Panc1 (cell line): Measurements from ENCODE around the gene CTR9. TPM values are rescaled to one million over a fixed set of nuclear protein-coding genes. Genes with fewer than 3 reads are reported as not detected.

ENCODE experiments used
- ATAC-seq: fragments of 200-7000 bp; cut with Tn5 transposase; 2 replicates; pipeline ENCODE4 v1.9.1; 2020; ENCODE audit warnings: mild to moderate bottlenecking, moderate library complexity
- BruUV-seq: library from RNA; stranded (reverse); fragments of 400-500 nt; replicated peaks from 2 replicates; lab custom pipeline; 2021; lab: Mats Ljungman, UMichigan
- CTCF ChIA-PET: fragments of 300-600 bp; sonication (Branson Sonifier 250); formaldehyde crosslinking; loops from one replicate; lab custom pipeline; 2022; ENCODE audit warnings: antibody characterized with exemption; lab: Charles Lee
- POLR2A ChIA-PET: fragments of 300-600 bp; sonication (Branson Sonifier 250); formaldehyde crosslinking; loops from one replicate; lab custom pipeline; 2022; ENCODE audit warnings: antibody characterized with exemption; lab: Charles Lee
- DNase-seq: peaks from one replicate; pipeline ENCODE4 v3.0.0-alpha.2; 2010; ENCODE audit warnings: low read depth, low spot score
- H3K27ac ChIP-seq: 2 replicates; pipeline ENCODE4 v1.5.1; 2011; ENCODE audit warnings: mild to moderate bottlenecking, low read length, inconsistent platforms
- H3K27me3 ChIP-seq: fragments of 200-500 bp; sonication (Bioruptor generic); 2 replicates; pipeline ENCODE4 v1.6.0; 2014; ENCODE audit warnings: low read length, inconsistent platforms; ENCODE audit not compliant: control insufficient read depth, insufficient read depth
- H3K36me3 ChIP-seq: fragments of 200-500 bp; sonication (Bioruptor generic); 2 replicates; pipeline ENCODE4 v1.5.1; 2014; ENCODE audit warnings: inconsistent platforms, mild to moderate bottlenecking, low read length, moderate library complexity; ENCODE audit not compliant: control insufficient read depth, insufficient read depth
- H3K4me1 ChIP-seq: 2 replicates; pipeline ENCODE4 v1.5.1; 2011; ENCODE audit warnings: inconsistent platforms, mild to moderate bottlenecking, low read length, moderate library complexity; ENCODE audit not compliant: control insufficient read depth, insufficient read depth
- H3K4me3 ChIP-seq, 2 experiments: 2 replicates each; pipeline ENCODE4 v1.5.1; 2011 to 2012; ENCODE audit warnings: low read depth in 2 of 2, low read length in 2 of 2, mild to moderate bottlenecking in 2 of 2, inconsistent platforms in 1 of 2, moderate library complexity in 1 of 2
- H3K9me3 ChIP-seq: fragments of 200-500 bp; sonication (Bioruptor generic); 2 replicates; pipeline ENCODE4 v1.5.1; 2014; ENCODE audit warnings: low read depth, mild to moderate bottlenecking, inconsistent platforms, low read length, moderate library complexity; ENCODE audit not compliant: control insufficient read depth, insufficient read depth
- POLR2AphosphoS5 ChIP-seq: IDR thresholded peaks from 2 replicates; pipeline ENCODE4 v1.6.1; 2012; ENCODE audit warnings: mild to moderate bottlenecking, low read depth, low read length, moderate library complexity
- SIN3A ChIP-seq: IDR thresholded peaks from 2 replicates; pipeline ENCODE4 v1.6.1; 2012; ENCODE audit warnings: low read depth, mild to moderate bottlenecking, low read length, moderate library complexity, borderline replicate concordance; ENCODE audit not compliant: insufficient read depth
- TCF7L2 ChIP-seq: IDR thresholded peaks from 2 replicates; pipeline ENCODE4 v1.6.1; 2011; ENCODE audit warnings: mild to moderate bottlenecking, low read depth, low read length, inconsistent platforms
- in situ Hi-C: cut with HindIII; loops from 2 replicates; pipeline ENCODE4 v1.10.0; 2016; ENCODE audit warnings: low sequenced_read_pairs, low pct_unique_long_range_greater_than_20kb
- intact Hi-C: fragments of 100-400 bp; cut with micrococcal nuclease; formaldehyde crosslinking; loops from one replicate; pipeline ENCODE4 v1.10.0; 2022; ENCODE audit not compliant: unreplicated experiment
- total RNA-seq: library from RNA; stranded (reverse); gene quantifications from one replicate; pipeline ENCODE4 v1.2.1, GENCODE V29; 2021; ENCODE audit not compliant: unreplicated experiment
- TF ChIP-seq, protein P1 (sequence below): fragments of 450-650 bp; IDR thresholded peaks from 2 replicates; pipeline ENCODE4 v1.5.1; 2017; ENCODE audit warnings: mild to moderate bottlenecking
- TF ChIP-seq, protein P2 (sequence below), 2 experiments: IDR thresholded peaks; 2 replicates each; pipeline ENCODE4 v1.6.1; 2011 to 2012; ENCODE audit warnings: low read depth in 2 of 2, control low read depth in 1 of 2, low read length in 1 of 2, mild to moderate bottlenecking in 1 of 2, moderate library complexity in 1 of 2; ENCODE audit not compliant: insufficient read depth in 1 of 2

CTR9 gene
- total RNA-seq, 1 experiment from 2014 or later = 60.1 TPM

DNA sequence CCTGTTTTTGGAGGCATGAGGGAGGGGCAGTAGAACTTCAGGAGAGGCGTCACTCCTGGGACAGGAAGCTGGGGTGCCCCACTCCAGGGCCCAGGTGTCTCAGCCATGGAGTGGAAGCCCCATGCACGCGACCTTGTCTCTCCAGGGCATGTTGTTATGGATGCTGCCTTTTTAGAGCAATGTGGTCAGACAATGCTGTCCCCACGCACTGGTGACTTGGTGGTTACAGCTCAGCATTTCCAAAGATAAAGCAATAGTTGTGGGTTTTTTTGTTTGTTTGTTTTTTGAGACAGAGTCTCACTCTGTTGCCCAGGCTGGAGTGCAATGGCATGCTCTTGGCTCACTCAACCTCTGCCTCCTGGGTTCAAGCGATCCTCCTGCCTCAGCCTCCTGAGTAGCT, 35.4 kb downstream of the CTR9 start:
- Histone ChIP-seq H3K4me1 (no peaks in the 10 kb centered on the region), H3K27ac (no peak overlapping the region), H3K4me3 (no peak overlapping the region), H3K27me3 (no peaks in the 10 kb centered on the region), H3K36me3 (no peaks in the 10 kb centered on the region), H3K9me3 (no peaks in the 10 kb centered on the region)
- in situ Hi-C loops = no loop called here
- ChIA-PET POLR2A (interaction anchor here (0.5 kb wide), 1 partner anchor 16 kb away, joined by 3 read pairs; no protein-coding TSS in a partner anchor), CTCF (interaction anchor here (1.7 kb wide), 1 partner anchor 16 kb away, joined by 4 read pairs; no protein-coding TSS in a partner anchor)
- intact Hi-C loops = no loop called here
- TF ChIP-seq, protein P1, sequence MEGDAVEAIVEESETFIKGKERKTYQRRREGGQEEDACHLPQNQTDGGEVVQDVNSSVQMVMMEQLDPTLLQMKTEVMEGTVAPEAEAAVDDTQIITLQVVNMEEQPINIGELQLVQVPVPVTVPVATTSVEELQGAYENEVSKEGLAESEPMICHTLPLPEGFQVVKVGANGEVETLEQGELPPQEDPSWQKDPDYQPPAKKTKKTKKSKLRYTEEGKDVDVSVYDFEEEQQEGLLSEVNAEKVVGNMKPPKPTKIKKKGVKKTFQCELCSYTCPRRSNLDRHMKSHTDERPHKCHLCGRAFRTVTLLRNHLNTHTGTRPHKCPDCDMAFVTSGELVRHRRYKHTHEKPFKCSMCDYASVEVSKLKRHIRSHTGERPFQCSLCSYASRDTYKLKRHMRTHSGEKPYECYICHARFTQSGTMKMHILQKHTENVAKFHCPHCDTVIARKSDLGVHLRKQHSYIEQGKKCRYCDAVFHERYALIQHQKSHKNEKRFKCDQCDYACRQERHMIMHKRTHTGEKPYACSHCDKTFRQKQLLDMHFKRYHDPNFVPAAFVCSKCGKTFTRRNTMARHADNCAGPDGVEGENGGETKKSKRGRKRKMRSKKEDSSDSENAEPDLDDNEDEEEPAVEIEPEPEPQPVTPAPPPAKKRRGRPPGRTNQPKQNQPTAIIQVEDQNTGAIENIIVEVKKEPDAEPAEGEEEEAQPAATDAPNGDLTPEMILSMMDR = no peak
- TF ChIP-seq, protein P2, sequence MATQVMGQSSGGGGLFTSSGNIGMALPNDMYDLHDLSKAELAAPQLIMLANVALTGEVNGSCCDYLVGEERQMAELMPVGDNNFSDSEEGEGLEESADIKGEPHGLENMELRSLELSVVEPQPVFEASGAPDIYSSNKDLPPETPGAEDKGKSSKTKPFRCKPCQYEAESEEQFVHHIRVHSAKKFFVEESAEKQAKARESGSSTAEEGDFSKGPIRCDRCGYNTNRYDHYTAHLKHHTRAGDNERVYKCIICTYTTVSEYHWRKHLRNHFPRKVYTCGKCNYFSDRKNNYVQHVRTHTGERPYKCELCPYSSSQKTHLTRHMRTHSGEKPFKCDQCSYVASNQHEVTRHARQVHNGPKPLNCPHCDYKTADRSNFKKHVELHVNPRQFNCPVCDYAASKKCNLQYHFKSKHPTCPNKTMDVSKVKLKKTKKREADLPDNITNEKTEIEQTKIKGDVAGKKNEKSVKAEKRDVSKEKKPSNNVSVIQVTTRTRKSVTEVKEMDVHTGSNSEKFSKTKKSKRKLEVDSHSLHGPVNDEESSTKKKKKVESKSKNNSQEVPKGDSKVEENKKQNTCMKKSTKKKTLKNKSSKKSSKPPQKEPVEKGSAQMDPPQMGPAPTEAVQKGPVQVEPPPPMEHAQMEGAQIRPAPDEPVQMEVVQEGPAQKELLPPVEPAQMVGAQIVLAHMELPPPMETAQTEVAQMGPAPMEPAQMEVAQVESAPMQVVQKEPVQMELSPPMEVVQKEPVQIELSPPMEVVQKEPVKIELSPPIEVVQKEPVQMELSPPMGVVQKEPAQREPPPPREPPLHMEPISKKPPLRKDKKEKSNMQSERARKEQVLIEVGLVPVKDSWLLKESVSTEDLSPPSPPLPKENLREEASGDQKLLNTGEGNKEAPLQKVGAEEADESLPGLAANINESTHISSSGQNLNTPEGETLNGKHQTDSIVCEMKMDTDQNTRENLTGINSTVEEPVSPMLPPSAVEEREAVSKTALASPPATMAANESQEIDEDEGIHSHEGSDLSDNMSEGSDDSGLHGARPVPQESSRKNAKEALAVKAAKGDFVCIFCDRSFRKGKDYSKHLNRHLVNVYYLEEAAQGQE (IDR thresholded peaks at IDR 0.05; ENCODE audit: insufficient read depth in 1 of 2, low read depth in 2 of 2, low read length in 1 of 2) = no peak
- TF ChIP-seq POLR2AphosphoS5 (no peak), SIN3A (no peak), TCF7L2 (no peak)
- DNase-seq (no peak), ATAC-seq (no peak)
- BruUV-seq = no TSS peak

DNA sequence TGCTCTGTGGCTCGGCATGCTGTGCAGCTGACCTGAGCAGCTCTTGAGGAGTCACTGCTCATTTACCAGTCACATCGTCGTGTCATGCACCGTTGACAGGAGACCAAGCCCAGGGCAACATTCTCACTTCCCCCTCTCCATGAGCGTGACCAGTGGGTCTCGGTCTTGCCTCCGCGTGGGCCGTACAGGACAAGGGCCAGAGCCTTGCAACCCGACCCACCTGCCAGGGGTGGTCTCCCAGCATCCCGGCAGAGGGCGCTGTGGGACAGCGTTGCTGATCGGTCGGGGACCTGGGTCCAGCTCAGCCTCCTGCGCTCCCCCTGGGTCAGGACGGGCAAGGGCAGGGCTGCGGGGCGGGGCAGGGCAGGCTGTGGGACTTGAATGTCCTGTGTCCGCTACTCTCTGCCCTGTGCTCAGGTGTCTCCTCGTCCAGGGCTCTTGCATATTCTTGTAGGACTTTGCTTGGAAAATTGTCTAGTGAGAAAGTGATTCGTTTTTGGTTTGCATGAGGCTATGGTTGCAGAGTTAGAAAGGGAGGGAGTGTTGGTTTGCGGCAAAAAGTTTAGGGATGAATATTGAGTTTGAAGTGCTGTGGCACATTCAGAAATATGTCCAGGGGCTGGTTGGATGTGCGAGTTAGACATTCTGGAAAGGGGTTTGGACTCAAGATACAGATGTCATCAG, 41.5 kb downstream of the CTR9 start:
- Histone ChIP-seq H3K36me3 (peaks cover 13% of the 10 kb centered on the region), H3K9me3 (no peaks in the 10 kb centered on the region), H3K27me3 (no peaks in the 10 kb centered on the region), H3K27ac (peak overlapping the region; percentile 46; the same call in 1 of the 2 replicates), H3K4me3 (peak overlapping the region in 1 of 2 experiments; percentile 40; a peak in 2 of 4 replicates), H3K4me1 (peaks cover 20% of the 10 kb centered on the region)
- CTCF ChIA-PET = interaction anchor here (0.6 to 2.5 kb wide), 12 partner anchors 12 to 300 kb away, joined by 3 to 17 read pairs (median 7); partner anchors contain the start of gene EIF4G2
- intact Hi-C loops = loop anchor here (1.0 kb wide), 1 partner anchor 230 kb away; no protein-coding TSS in a partner anchor
- no TSS peak for BruUV-seq
- DNase-seq (no peak), ATAC-seq (peak; percentile 95)
- in situ Hi-C loops = no loop called here
- POLR2A ChIA-PET = interaction anchor here (0.6 kb wide), 1 partner anchor 14 kb away, joined by 3 read pairs; no protein-coding TSS in a partner anchor
- no peak; the same call in 1 of the 2 replicates for TF ChIP-seq POLR2AphosphoS5
- TF ChIP-seq, protein P2 (IDR thresholded peaks at IDR 0.05; ENCODE audit: insufficient read depth in 1 of 2, low read depth in 2 of 2, low read length in 1 of 2) = peak in 1 of 2 experiments; percentile 77; a peak in 1 of 4 replicates
- TF ChIP-seq, protein P1 = peak; percentile 100
